GM23248 (cell line): Measurements from ENCODE around the gene SLC9A9.

Experiments
- EZH2 ChIP-seq: fragments of 200-600 bp; sonication (generic); IDR thresholded peaks from 2 replicates; pipeline ENCODE4 v1.6.1; 2018; ENCODE audit warnings: antibody characterized with exemption, mild to moderate bottlenecking; ENCODE audit not compliant: insufficient read depth, poor library complexity, severe bottlenecking
- EZH2phosphoT487 ChIP-seq: fragments of 200-600 bp; sonication (generic); IDR thresholded peaks from 2 replicates; pipeline ENCODE4 v1.6.1; 2018; ENCODE audit warnings: antibody characterized with exemption, moderate library complexity, mild to moderate bottlenecking, low read depth; ENCODE audit not compliant: insufficient read depth

DNA sequence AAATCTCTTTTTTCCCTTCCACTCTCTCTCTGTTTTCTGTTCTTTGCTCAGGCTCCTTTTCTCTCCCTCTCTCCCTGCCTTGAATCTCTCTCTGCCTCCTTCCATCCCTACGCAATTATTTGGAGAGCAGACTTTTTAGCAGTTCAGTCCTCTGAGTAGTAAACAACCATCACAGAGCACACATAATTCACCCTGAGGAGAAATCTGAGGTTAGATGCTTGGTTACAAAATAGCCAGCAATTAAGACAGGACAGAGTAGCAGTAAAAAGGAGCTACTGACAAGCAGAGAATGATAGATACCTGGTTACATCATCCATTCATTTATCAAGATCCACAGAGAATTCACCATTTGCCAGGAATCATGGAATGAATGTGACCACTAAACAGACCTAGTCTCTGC lies 25.5 kb downstream of the SLC9A9 start:
- TF ChIP-seq EZH2phosphoT487 (no peak), EZH2 (no peak)
